Uterus (tissue), 4 donors: ENCODE measurements around the gene CD93. TPM values are rescaled to one million over a fixed set of nuclear protein-coding genes. Genes with fewer than 3 reads are reported as not detected.

Source experiments
- DNase-seq, 2 donors: peaks; one replicate each; pipeline ENCODE4 v3.0.0-alpha.2; 2019 to 2020
- H3K27ac ChIP-seq, 2 donors: fragments of 200-600 bp; sonication (generic); 1 replicate in 1 of 2; 2 replicates in 1 of 2; pipeline ENCODE4 v1.5.1; 2016 to 2018
- H3K27me3 ChIP-seq, 2 donors: fragments of 200-600 bp; sonication (generic); one replicate each; pipeline ENCODE4 v1.5.1; 2018 to 2019; ENCODE audit warnings: control low read depth in 1 of 2
- H3K36me3 ChIP-seq, 2 donors: fragments of 200-600 bp; sonication (generic); one replicate each; pipeline ENCODE4 v1.5.1; 2019; ENCODE audit warnings: control low read depth in 1 of 2
- H3K4me1 ChIP-seq, 2 donors: fragments of 200-600 bp; sonication (generic); one replicate each; pipeline ENCODE4 v1.5.1; 2018 to 2019; ENCODE audit warnings: control low read depth in 1 of 2
- H3K4me3 ChIP-seq, 2 donors: fragments of 200-600 bp; sonication (generic); 1 replicate in 1 of 2; 2 replicates in 1 of 2; pipeline ENCODE4 v1.5.1; 2018 to 2019; ENCODE audit warnings: mild to moderate bottlenecking in 1 of 2
- H3K9me3 ChIP-seq, 2 donors: fragments of 200-600 bp; sonication (generic); one replicate each; pipeline ENCODE4 v1.5.1; 2019; ENCODE audit warnings: control low read depth in 1 of 2
- CTCF ChIP-seq, 4 experiments: fragments of 200-600 bp in 2 of 4; fragments of 450-650 bp in 2 of 4; sonication (generic) in 2 of 4; IDR thresholded peaks; one replicate each; pipeline ENCODE4 v1.5.1; 2016 to 2019; ENCODE audit warnings: antibody characterized with exemption in 4 of 4, mild to moderate bottlenecking in 2 of 4, moderate library complexity in 1 of 4
- POLR2A ChIP-seq, 2 donors: fragments of 450-650 bp; IDR thresholded peaks; one replicate each; pipeline ENCODE4 v1.6.1; 2016; ENCODE audit warnings: antibody characterized with exemption in 2 of 2, mild to moderate bottlenecking in 1 of 2, moderate library complexity in 1 of 2
- intact Hi-C: fragments of 100-400 bp; cut with DNase I; formaldehyde crosslinking; loops from one replicate; pipeline ENCODE4 v1.15.1; 2023; ENCODE audit warnings: low total_unique reads
- total RNA-seq, 4 donors: library from RNA; depleted of rRNA in 3 of 4; stranded (reverse); fragments of >200 nt in 3 of 4; gene quantifications; one replicate each; pipeline versions ENCODE4 v1.1.0 to v1.2.4, GENCODE V29; 2014 to 2023
- donor health status: DM: yes; HTN: yes; CAD: no.

CD93 gene
- total RNA-seq, 4 donors from 2014 or later, result 49.1 to 100 (median 76.4) TPM

- no peaks in the 10 kb centered on the region for H3K36me3 ChIP-seq
- no peak for DNase-seq
- H3K27me3 ChIP-seq, result no peaks in the 10 kb centered on the region
- H3K9me3 ChIP-seq, result no peaks in the 10 kb centered on the region
- no peak overlapping the region for H3K4me3 ChIP-seq
- no peak overlapping the region for H3K27ac ChIP-seq
- intact Hi-C loops, result no loop called here
- H3K4me1 ChIP-seq, result no peaks in the 10 kb centered on the region
- TF ChIP-seq CTCF (IDR thresholded peaks at IDR 0.05) (no peak), POLR2A (IDR thresholded peaks at IDR 0.05) (no peak)
Measured at GRCh38 chr20:23036371-23036770, 49.8 kb downstream of the CD93 start.

- Histone ChIP-seq H3K27me3 (no peaks in the 10 kb centered on the region), H3K36me3 (no peaks in the 10 kb centered on the region), H3K27ac (no peak overlapping the region), H3K9me3 (no peaks in the 10 kb centered on the region), H3K4me3 (no peak overlapping the region), H3K4me1 (no peaks in the 10 kb centered on the region)
- DNase-seq, result no peak
- no peak for TF ChIP-seq POLR2A (IDR thresholded peaks at IDR 0.05)
- intact Hi-C loops, result no loop called here
Measured at GRCh38 chr20:23035731-23036130, 50.4 kb downstream of the CD93 start.

GRCh38 chr20:23034721-23035671 is 51.1 kb downstream of the CD93 start, which contains the start of gene SSTR4:
SSTR4 (plus strand) TSS chr20:23035312; CDS start chr20:23035484, 172 bp downstream.
- no peak for DNase-seq
- Histone ChIP-seq H3K36me3 (no peaks in the 10 kb centered on the region), H3K4me1 (no peaks in the 10 kb centered on the region), H3K27ac (no peak within 1 kb of the TSS), H3K9me3 (no peaks in the 10 kb centered on the region), H3K4me3 (no peak within 1 kb of the TSS), H3K27me3 (no peaks in the 10 kb centered on the region)
- TF ChIP-seq POLR2A (IDR thresholded peaks at IDR 0.05) (no peak), CTCF (IDR thresholded peaks at IDR 0.05) (no peak)
- intact Hi-C loops, result no loop called here

GRCh38 chr20:23033918-23034317 is 52.2 kb downstream of the CD93 start:
- no peaks in the 10 kb centered on the region for H3K9me3 ChIP-seq
- no peaks in the 10 kb centered on the region for H3K27me3 ChIP-seq
- DNase-seq, result no peak
- no peak overlapping the region for H3K27ac ChIP-seq
- no peak overlapping the region for H3K4me3 ChIP-seq
- H3K36me3 ChIP-seq, result no peaks in the 10 kb centered on the region
- intact Hi-C loops, result no loop called here
- TF ChIP-seq CTCF (IDR thresholded peaks at IDR 0.05) (no peak), POLR2A (IDR thresholded peaks at IDR 0.05) (no peak)
- H3K4me1 ChIP-seq, result no peaks in the 10 kb centered on the region

GRCh38 chr20:23032750-23033078 is 53.4 kb downstream of the CD93 start:
- H3K9me3 ChIP-seq, result no peaks in the 10 kb centered on the region
- H3K36me3 ChIP-seq, result no peaks in the 10 kb centered on the region
- no peak overlapping the region for H3K27ac ChIP-seq
- TF ChIP-seq CTCF (IDR thresholded peaks at IDR 0.05) (no peak), POLR2A (IDR thresholded peaks at IDR 0.05) (no peak)
- no peak overlapping the region for H3K4me3 ChIP-seq
- H3K27me3 ChIP-seq, result no peaks in the 10 kb centered on the region
- intact Hi-C loops, result no loop called here
- no peak for DNase-seq
- no peaks in the 10 kb centered on the region for H3K4me1 ChIP-seq
